ENCODE measurements around the gene COA1. TPM values are rescaled to one million over a fixed set of nuclear protein-coding genes. Genes with fewer than 3 reads are reported as not detected.

The COA1 gene
- total RNA-seq, 4 donors from 2014 or later = 26.1 to 49.0 (median 30.9) TPM

- DNase-seq (ENCODE audit: extremely low spot score) = no peak
- intact Hi-C loops (cut with DNase I) = no loop called here
- Histone ChIP-seq H3K27ac (replicated peaks in 1 of 4) (no peak overlapping the region), H3K4me3 (no peak overlapping the region), H3K4me1 (peaks cover 0 to 34% (median 21%) of the 10 kb centered on the region in 4 donors), H3K36me3 (peaks cover 0 to 9% (median 2%) of the 10 kb centered on the region in 4 donors), H3K9me3 (no peaks in the 10 kb centered on the region), H3K27me3 (no peaks in the 10 kb centered on the region)
- TF ChIP-seq, protein P1, sequence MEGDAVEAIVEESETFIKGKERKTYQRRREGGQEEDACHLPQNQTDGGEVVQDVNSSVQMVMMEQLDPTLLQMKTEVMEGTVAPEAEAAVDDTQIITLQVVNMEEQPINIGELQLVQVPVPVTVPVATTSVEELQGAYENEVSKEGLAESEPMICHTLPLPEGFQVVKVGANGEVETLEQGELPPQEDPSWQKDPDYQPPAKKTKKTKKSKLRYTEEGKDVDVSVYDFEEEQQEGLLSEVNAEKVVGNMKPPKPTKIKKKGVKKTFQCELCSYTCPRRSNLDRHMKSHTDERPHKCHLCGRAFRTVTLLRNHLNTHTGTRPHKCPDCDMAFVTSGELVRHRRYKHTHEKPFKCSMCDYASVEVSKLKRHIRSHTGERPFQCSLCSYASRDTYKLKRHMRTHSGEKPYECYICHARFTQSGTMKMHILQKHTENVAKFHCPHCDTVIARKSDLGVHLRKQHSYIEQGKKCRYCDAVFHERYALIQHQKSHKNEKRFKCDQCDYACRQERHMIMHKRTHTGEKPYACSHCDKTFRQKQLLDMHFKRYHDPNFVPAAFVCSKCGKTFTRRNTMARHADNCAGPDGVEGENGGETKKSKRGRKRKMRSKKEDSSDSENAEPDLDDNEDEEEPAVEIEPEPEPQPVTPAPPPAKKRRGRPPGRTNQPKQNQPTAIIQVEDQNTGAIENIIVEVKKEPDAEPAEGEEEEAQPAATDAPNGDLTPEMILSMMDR (IDR thresholded peaks at IDR 0.05) = no peak
- no peak for TF ChIP-seq POLR2AphosphoS5 (IDR thresholded peaks at IDR 0.05)
- TF ChIP-seq POLR2A (IDR thresholded peaks at IDR 0.05; ENCODE audit: low read depth) = no peak
- no peak for TF ChIP-seq EP300 (IDR thresholded peaks at IDR 0.05)
- WGBS = 76% methylated on average over 1 of the region's 1 CpG
Measured at GRCh38 chr7:43702974-43703373, 26.3 kb downstream of the COA1 start.

- intact Hi-C loops (cut with DNase I) = no loop called here
- 76% methylated on average over 3 of the region's 3 CpGs for WGBS
- no peak overlapping the region for H3K4me3 ChIP-seq
- no peaks in the 10 kb centered on the region for H3K9me3 ChIP-seq
- TF ChIP-seq POLR2A (IDR thresholded peaks at IDR 0.05; ENCODE audit: low read depth) (no peak), POLR2AphosphoS5 (IDR thresholded peaks at IDR 0.05) (no peak), EP300 (IDR thresholded peaks at IDR 0.05) (no peak)
- TF ChIP-seq, protein P1 (IDR thresholded peaks at IDR 0.05) = no peak
- H3K36me3 ChIP-seq = peaks cover 0 to 9% (median 2%) of the 10 kb centered on the region in 4 donors
- no peak for DNase-seq (ENCODE audit: extremely low spot score)
- H3K27me3 ChIP-seq = no peaks in the 10 kb centered on the region
- peaks cover 0 to 34% (median 23%) of the 10 kb centered on the region in 4 donors for H3K4me1 ChIP-seq
- no peak overlapping the region for H3K27ac ChIP-seq (replicated peaks in 1 of 4)
Measured at GRCh38 chr7:43701929-43702328, 27.4 kb downstream of the COA1 start.

GRCh38 chr7:43701500-43701854 lies 27.8 kb downstream of the COA1 start:
- no peak overlapping the region for H3K4me3 ChIP-seq
- H3K27me3 ChIP-seq = no peaks in the 10 kb centered on the region
- intact Hi-C loops (cut with DNase I) = no loop called here
- no peaks in the 10 kb centered on the region for H3K9me3 ChIP-seq
- DNase-seq (ENCODE audit: extremely low spot score) = no peak
- TF ChIP-seq POLR2AphosphoS5 (IDR thresholded peaks at IDR 0.05) (no peak), EP300 (IDR thresholded peaks at IDR 0.05) (no peak), POLR2A (IDR thresholded peaks at IDR 0.05; ENCODE audit: low read depth) (no peak)
- TF ChIP-seq, protein P1 (IDR thresholded peaks at IDR 0.05) = no peak
- H3K27ac ChIP-seq (replicated peaks in 1 of 4) = no peak overlapping the region
- peaks cover 0 to 9% (median 2%) of the 10 kb centered on the region in 4 donors for H3K36me3 ChIP-seq
- peaks cover 0 to 34% (median 23%) of the 10 kb centered on the region in 4 donors for H3K4me1 ChIP-seq

DNA sequence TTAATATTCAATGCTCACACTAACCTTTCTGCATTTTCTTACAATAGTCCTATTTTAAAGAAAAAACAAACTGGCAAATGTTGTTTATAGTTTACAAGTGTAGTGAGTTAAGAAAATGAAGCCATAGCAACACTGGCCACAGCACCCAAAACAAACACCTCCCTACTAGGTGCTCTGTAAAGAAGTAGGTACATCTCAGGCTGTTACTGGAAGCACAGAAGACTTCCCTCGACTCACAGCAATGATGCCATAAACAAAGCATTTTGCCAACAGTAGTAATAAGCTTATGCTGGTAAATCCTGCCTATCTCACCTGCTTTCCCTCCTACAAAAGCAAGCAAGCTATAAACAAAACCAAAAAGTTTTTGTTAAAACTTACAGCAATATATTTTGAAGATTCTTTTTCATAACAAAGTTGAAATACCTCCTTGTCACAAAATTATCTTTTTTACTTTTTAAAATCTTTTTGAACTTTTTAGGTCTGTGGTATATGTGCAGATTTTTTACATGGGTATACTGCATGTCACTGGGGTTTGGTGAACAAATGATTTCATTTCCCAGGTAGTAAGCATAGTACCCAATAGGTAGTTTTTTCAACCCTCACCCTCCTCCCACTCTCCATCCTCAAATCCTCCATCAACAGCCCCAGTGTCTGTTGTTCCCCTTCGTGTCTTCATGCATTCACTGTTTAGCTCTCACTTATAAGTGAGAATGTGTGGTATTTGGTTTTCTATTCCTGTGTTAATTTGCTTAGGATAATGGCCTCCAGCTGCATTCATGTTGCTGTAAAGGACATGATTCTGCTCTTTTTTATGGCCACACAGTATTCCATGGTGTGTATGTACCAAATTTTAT lies 28.4 kb downstream of the COA1 start:
- no peak for TF ChIP-seq POLR2A (IDR thresholded peaks at IDR 0.05; ENCODE audit: low read depth)
- TF ChIP-seq POLR2AphosphoS5 (IDR thresholded peaks at IDR 0.05) = no peak
- TF ChIP-seq EP300 (IDR thresholded peaks at IDR 0.05) = no peak
- TF ChIP-seq, protein P1 (IDR thresholded peaks at IDR 0.05) = no peak
- 43% methylated on average over 2 of the region's 2 CpGs for WGBS
- peaks cover 0 to 34% (median 23%) of the 10 kb centered on the region in 4 donors for H3K4me1 ChIP-seq
- intact Hi-C loops (cut with DNase I) = loop anchor here (1.0 kb wide), 1 partner anchor 118 kb away; the partner anchor contains the start of gene STK17A
- H3K9me3 ChIP-seq = no peaks in the 10 kb centered on the region
- DNase-seq (ENCODE audit: extremely low spot score) = no peak
- H3K27ac ChIP-seq (replicated peaks in 1 of 4) = no peak overlapping the region
- peaks cover 0 to 9% (median 2%) of the 10 kb centered on the region in 4 donors for H3K36me3 ChIP-seq
- no peaks in the 10 kb centered on the region for H3K27me3 ChIP-seq
- H3K4me3 ChIP-seq = no peak overlapping the region

Measured in esophagus muscularis mucosa (tissue), 4 donors.